Stimulated activated CD8-positive, alpha-beta memory T cell treated with anti-CD3 and anti-CD28 coated beads, Interleukin-4, amount 100 ng/mL, for 1 hour (primary cell): Measurements from ENCODE around the gene EIF4E2.

Source experiments
- DNase-seq, 2 donors: peaks; one replicate each; pipeline ENCODE4 v3.0.0-alpha.2; 2020; ENCODE audit warnings: low read depth in 2 of 2, low spot score in 1 of 2

The EIF4E2 gene

GRCh38 chr2:232537079-232537478, 13.4 kb upstream of the EIF4E2 start:
- DNase-seq, result no peak

GRCh38 chr2:232537499-232537898, 13.0 kb upstream of the EIF4E2 start:
- no peak for DNase-seq

GRCh38 chr2:232538671-232539070, 11.8 kb upstream of the EIF4E2 start:
- no peak for DNase-seq

- no peak for DNase-seq
Observed at GRCh38 chr2:232539298-232540231, 10.9 kb upstream of the EIF4E2 start, which contains the start of gene CHRNG. Gene CHRNG, plus strand, starts transcription at chr2:232539692. Its CDS starts 56 bp downstream, at chr2:232539748.

DNA sequence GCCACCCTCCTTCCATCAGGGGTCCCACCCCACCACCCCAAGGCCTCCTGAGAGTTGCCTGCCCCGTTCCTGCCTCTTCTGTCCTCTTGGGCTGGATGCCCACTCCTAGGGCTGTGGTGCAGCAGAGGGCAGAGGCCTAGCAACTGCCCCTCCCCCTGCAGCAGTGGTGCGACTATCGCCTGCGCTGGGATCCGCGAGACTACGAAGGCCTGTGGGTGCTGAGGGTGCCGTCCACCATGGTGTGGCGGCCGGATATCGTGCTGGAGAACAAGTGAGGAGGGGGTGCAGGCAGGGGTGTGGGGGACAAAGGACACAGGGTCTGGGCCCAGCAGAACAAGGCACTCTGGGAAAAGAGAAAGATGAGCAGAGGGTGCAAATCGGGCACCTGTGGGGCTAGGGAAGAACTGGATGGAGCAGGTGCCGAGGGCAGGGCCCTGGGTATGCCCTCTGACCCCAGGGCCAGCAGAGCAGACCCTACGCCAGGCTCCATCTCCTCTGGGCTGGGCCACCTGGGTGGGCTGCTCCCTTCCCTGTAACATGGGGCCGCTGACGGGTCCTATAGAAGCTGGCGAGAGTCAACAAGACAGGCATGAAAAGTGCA, 9.9 kb upstream of the EIF4E2 start:
- DNase-seq, result no peak

DNA sequence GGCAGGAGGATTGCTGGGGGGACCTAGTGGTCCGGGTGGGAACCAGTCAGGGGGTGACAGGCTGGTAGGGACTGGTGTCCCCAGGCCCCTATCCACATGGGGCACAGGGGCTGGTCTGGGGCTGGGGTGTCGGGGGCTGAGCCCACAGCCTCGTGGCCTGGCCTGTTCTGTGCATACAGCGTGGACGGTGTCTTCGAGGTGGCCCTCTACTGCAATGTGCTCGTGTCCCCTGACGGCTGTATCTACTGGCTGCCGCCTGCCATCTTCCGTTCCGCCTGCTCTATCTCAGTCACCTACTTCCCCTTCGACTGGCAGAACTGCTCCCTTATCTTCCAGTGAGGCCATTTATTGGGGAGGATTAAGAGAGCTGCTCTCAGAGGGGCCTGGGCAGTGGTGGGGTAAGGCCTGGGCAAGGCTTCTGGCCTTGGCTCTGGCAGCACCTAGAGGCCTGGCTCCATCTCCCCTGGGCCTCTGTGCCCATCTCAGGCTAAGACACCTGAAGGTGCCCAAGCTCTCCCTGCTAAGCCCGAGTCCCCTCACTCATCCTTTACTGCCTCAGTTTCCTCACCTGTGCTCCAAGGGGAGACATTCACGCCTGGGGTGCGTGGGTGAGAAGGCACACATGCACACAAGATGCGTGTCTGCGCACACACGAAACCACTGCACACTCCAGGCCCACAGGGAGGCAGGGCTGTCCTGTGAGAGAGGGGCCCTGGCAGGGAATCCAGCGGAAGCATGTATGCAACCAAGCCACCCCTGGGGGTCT, 9.1 kb upstream of the EIF4E2 start:
- DNase-seq, result no peak

DNA sequence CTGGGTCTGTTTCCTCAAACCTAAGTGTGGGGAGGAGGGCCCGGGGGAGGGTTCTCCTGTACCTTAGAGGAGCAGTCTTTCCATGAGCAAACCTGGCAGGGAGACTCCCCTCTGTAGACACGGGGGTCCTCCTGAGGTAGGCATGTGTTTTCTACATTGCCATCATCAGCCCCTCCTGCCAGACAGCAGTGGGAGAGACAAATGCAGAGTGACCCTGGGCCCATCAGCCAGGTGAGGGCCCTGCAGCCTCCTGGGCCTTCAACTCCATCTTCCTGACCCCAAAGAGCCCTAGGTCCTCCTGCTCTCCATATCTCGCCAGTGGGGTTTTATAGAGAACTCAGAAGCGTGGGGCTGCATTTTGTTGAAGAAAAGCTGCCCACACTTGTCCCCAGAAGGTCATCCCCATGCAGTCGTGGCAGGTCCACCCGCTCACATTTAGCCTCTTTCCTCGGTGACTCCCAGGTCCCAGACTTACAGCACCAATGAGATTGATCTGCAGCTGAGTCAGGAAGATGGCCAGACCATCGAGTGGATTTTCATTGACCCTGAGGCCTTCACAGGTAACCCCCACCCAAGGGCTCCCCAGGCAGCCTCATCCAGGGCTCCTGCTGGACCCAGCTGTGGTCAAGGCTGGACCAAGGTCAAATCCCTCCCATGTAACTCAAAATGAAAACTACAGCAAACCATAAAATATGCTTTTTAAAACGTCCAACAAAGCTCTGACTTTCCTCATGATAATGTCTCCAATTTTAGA, 8.4 kb upstream of the EIF4E2 start:
- no peak for DNase-seq

GRCh38 chr2:232542715-232543467, 7.6 kb upstream of the EIF4E2 start:
- no peak for DNase-seq

GRCh38 chr2:232543491-232543890, 7.0 kb upstream of the EIF4E2 start:
- DNase-seq, result no peak

DNA sequence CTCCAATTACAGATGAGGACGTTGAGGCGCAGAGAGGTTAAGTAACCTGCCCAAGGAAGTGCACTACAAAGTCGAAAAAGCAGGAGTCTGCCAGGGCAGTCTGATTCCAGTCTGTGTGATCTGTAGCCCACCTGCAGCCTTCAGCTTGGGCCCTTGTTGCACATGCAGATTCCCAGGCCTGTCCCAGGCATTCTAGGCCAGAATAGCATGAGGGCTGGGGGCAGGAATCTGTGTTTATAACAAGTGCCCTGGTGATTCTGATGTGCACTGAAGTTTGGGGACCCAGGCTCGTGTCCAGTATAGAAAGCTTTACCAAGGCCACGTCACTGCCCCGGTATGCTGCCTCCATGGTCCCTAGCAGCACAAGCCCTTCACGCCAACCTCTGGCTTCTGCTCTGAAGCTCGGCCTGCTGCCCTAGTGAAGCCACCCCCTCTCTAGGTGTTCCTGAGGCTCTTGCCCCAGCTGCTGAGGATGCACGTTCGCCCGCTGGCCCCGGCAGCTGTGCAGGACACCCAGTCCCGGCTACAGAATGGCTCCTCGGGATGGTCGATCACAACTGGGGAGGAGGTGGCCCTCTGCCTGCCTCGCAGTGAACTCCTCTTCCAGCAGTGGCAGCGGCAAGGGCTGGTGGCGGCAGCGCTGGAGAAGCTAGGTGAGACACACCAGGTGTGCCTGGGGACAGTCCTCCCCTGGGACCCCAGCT, 6.4 kb upstream of the EIF4E2 start:
- DNase-seq, result no peak

DNA sequence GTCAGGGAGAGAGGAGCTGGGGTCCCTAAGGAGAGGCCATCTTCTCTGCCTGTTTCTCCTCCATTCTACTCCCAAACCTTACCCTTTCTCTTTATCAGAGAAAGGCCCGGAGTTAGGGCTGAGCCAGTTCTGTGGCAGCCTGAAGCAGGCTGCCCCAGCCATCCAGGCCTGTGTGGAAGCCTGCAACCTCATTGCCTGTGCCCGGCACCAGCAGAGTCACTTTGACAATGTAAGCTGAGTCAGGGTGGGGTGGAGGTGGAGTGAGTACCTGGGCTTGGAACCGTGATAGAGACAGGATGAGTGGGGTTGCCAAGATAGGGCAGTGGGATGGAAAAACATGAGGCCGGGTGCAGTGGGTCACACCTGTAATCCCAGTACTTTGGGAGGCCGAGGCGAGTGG, 5.8 kb upstream of the EIF4E2 start:
- DNase-seq, result no peak

DNA sequence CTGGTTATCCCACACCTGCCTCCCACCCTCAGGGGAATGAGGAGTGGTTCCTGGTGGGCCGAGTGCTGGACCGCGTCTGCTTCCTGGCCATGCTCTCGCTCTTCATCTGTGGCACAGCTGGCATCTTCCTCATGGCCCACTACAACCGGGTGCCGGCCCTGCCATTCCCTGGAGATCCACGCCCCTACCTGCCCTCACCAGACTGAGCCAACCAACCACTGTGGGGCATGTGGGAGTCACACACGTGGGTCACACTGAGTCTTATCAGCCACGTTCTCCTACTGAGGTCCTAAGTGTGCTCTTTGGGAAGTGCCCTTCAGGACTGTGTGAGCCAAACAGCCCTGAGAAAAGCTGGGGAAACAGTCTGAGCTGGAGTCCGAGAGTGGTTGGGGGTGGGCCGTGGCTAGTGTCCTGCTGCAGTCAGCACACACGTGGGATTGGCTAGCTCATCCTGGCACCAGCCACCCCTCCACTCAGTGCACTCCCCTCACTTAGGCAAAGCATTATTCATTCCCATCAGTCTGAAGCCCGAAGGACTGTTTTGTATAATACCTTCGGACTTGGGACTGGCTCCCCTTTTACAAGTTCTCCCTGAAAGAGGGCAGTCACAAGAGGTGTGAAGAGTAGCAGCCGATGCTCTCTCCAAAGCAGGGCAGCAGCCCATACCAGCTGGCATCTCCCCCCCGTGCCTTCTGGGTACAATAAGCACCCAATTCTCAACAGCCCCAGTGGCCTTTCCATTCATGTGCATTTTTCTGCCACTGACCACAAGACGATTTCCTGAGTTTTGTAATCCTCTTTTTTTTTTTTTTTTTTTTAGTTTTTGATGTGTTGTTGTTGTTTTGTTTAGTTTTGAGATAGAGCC, 4.7 kb upstream of the EIF4E2 start:
- no peak for DNase-seq

DNA sequence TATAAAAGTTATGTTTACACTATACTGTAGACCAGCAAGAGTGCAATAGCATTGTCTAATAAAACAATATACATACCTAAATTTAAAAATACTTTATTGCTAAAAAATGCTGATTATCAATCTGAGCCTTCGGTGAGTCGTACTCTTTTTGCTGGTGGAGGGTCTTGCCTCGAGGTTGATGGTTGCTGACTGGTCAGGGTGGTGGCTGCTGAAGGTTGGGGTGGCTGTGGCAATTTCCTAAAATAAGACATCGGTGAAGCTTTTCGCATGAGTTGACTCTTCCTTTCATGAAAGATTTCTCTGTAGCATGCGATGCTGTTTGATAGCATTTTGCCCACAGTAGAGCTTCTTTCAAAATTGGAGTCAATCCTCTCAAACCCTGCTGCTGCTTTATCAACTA, 2.5 kb upstream of the EIF4E2 start:
- no peak for DNase-seq

GRCh38 chr2:232549655-232550353, 685 bp upstream of the EIF4E2 start:
- DNase-seq, result no peak

GRCh38 chr2:232551250-232551638, 755 bp downstream of the EIF4E2 start:
- DNase-seq, result no peak

GRCh38 chr2:232551776-232552175, 1.3 kb downstream of the EIF4E2 start:
- DNase-seq, result no peak

DNA sequence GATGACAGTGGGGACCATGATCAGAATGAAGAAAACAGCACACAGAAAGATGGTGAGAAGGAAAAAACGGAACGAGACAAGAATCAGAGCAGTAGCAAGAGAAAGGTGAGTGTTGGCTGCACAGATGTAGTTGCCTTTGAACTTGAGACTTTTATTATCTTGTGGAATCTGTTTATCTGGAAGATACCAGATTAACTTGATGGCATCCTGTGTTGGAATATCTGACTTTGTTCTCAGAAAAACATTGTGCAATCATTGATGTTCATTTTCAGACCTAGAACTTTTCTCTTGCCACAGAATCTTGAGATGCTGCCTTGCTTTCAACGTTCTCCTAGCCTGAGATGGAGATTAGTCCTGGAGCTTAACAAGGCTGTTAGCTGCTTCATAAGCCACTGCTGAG, 5.9 kb downstream of the EIF4E2 start:
- no peak for DNase-seq

DNA sequence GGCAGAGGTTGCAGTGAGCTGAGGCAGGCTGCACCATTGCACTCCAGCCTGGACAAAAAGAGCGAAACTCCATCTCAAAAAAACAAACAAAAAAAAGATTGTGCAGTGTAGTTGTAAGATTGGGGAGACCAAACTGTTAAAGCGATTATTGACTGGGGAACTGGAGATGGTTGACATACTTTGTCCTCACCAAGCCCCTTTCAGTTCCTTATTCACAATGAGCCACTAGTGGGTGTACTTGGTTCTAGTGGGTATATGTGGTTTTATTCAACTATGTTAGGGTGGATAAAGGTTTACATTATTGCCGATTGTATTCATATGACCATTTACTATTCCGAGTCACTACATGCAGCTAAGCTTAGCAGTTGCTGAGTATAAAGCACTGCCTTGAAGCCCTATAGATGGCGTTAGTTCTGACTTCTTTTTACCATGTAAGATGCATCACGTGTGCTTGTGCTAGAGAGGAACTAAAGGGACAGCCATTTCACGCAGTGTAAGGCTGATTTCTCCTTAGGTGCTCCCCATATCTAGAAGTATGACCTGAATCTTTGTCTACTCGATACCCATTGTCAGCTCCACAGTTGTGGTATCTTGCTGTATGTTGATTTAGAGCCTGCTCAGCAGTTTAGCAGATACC, 12.1 kb downstream of the EIF4E2 start:
- DNase-seq, result no peak
